ENCODE data around the gene SPATA31D1.

SPATA31D1 gene

GRCh38 chr9:82024908-82025307, 36.3 kb downstream of the SPATA31D1 start:
- DNase-seq: no peak

- no peak for DNase-seq
Measured at GRCh38 chr9:82031538-82032280, 43.1 kb downstream of the SPATA31D1 start.

GRCh38 chr9:82034956-82035731, 46.6 kb downstream of the SPATA31D1 start:
- no peak for DNase-seq

- DNase-seq: no peak
Measured at GRCh38 chr9:82036086-82036485, 47.5 kb downstream of the SPATA31D1 start.

GRCh38 chr9:82037126-82037525, 48.6 kb downstream of the SPATA31D1 start:
- no peak for DNase-seq

GRCh38 chr9:82038897-82039296, 50.3 kb downstream of the SPATA31D1 start:
- DNase-seq: no peak

Data from NCI-H1436 (cell line).